HG03432 (cell line): ENCODE data around the gene CLASP1.
"Not testable (repeated sequence)": the region's sequence is repeated elsewhere in the genome, so short reads cannot be mapped to it uniquely, and the experiment has no call there.

Experiments used
- ATAC-seq: cut with Tn5 transposase; IDR thresholded peaks from one replicate; pipeline ENCODE4 v1.9.1; 2021; ENCODE audit warnings: mild to moderate bottlenecking, moderate library complexity; ENCODE audit not compliant: unreplicated experiment

The CLASP1 gene

DNA sequence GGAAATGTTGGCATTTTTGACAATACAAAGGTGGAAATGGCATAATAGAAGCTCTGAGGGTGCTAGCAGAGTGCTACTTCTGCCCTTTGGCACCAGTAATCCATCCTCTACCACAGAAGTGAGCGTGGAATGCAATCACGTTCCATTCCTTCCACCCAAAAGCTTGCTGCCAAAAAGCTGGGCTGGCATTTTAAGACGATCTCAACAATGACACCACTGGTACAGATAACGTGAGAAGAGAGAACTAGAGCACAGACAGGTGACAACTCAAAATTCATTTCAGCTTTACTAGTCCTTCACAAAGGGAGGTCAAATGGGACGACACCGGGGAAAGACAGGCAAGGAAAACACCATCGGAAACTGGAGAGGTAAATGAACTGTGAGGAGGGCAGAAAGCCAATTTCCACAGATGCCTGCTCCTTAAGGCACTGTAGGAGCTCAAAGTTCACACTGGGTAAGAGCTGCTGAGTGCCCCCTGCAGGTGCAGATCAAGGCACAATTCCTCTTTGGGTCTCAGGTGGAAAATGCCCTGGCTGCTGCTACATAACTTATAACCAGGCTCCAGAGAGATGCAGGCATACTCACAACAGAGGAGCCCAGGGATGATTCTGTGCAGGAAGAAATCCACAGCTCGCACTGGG, 169.3 kb downstream of the CLASP1 start:
- no peak for ATAC-seq

DNA sequence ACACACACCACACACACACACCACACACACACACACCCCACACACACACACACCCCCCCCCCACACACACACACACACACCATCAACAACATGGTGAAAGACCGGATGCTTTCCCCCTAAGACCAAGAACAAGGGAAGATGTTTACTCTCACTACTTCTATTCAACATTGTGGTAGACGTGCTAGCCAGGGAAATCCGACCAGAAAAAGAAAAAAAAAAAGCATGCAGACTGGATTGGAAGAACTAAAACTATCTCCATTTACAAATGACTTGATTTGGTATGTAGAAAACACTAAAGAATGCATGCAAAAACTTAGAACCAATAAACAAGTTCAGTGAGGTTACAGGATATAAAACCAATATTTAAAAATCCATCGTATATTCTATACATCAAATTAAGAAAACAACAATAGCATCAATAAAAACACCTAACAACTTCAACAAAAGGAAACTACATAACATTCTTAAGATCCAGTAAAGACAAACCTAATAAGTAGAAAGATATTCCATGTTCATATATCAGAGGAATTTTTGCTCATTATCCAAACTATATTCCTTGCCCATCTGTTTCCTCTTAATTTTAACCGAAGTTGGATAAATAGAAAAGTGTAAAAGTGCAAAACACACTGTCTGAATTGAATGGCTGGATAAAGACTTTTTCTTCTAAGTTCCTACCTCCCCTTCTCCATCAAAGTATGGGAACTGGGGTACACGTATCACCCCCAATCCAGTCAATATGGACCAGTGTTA, 170.1 kb downstream of the CLASP1 start:
- no peak for ATAC-seq

DNA sequence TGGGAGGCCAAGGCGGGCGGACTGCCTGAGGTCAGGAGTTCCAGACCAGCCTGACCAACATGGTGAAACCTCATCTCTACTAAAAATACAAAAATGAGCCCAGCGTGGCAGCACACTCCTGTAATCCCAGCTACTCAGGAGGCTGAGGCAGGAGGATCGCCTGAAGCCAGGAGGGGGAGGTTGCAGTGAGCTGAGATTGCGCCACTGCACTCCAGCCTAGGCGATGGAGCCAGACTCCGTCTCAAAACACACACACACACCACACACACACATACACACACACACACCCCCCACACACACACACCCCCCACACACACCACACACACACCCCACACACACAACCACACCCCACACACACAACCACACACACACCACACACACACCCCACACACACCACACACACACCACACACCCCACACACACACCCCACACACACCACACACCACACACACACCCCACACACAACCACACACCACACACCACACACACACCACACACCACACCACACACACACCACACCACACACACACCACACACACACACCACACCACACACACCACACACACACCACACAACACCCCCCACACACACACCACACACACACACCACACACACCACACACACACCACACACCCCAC, 170.8 kb downstream of the CLASP1 start:
- ATAC-seq, result not testable (repeated sequence)

DNA sequence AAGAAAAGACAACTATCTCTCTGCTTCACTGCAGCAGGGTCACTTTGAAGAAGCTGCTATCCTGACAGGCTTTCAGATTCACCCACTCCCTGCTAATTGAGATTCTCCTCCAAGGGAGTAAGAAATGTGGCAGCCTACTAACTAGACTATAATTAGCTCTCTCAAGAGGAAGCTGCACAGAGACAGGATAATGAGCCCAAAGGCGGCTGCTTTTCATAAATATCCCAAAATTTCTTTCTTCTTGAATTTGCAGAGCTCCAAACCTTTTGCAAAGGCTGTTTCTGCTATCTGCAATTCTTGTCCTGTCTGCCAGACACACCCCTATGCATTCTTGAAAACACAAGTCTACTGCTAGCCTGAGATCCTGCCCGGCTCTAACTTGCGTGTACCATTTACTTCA, 172.6 kb downstream of the CLASP1 start:
- ATAC-seq, result no peak

GRCh38 chr2:121475811-121476571, 173.3 kb downstream of the CLASP1 start:
- ATAC-seq, result no peak

DNA sequence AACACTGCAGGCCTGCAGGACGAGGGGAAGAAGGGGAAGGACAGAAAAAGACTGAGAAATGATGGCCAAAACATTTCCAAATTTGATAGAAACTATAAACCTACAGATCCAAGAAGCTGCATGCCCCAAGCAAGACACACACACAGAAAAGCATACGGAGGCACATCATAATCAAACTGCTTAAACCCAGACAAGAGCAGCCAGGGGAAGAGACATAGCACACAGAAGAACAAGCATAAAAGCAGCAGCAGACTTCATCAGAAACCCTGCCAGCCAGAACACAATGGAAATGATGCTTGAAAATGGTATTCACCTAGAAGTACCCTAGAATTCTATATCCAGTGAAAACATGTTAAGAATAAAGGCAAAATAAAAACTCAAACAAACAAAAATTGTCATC, 175.8 kb downstream of the CLASP1 start:
- no peak for ATAC-seq

- ATAC-seq, result no peak
These were observed 176.7 kb downstream of the CLASP1 start for GRCh38 chr2:121472470-121472993.

DNA sequence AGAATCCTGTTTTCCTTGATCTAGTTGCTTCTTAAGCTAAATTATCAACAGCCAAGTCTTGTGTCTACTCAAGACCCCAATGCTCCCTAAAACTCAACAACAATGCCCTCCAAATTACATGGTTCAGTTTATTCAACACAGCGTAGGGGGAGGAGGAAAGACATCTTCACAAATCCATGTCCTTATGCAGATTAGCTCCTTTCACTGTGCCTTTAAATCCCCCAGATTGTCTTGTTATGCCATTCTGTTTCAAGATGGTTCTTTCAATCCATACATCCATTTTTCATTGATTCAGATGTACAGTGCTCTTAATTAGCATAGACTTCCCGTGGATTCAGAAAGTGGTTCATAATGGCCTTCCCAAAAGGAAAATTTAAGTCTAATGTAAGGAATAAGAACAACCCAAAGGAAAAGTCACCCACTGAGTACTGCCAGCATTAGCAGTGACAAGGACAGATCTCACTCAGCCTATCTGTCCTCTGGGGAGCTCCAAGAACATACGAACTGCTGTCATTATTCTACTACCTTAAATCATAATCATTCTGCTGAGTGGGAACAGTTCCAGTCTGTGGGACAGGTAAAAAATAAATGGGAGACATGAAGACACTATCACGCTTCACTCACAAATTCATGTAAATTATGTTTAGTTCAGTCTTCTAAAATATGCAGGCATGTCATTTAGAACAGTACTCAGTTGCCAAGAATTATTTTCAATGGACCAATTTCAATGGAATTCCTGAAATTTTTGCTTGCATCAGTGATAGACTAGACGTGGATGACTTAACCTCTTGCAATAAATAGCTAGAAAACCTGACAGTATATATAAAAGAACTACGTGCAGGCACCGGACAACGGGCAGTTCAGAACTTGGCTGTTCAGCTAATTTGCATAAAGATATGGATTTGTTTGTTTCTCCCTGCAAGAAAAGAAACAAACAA, 177.5 kb downstream of the CLASP1 start:
- no peak for ATAC-seq

DNA sequence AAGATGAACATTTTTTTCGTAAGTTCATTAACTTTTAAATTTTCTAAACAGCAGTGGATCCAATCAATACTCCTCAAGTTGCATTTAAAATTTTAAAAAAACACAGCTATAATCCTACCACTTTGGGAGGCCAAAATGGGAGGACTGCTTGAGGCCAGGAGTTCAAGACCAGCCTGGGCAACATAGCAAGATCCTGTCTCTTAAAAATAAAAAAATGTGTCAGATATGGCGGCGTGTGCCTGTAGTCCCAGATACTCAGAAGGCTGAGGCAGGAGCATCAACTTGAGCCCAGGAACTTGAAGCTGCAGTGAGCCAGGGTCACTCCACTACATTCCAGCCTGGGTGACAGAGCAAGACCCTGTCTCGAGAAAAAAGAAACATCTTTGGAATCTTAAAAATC, 178.3 kb downstream of the CLASP1 start:
- ATAC-seq, result no peak

- no peak for ATAC-seq
These were observed 179.9 kb downstream of the CLASP1 start for GRCh38 chr2:121469356-121469755.

- ATAC-seq, result no peak
These were observed 180.3 kb downstream of the CLASP1 start for GRCh38 chr2:121468936-121469335.

GRCh38 chr2:121459291-121459690, 190.0 kb downstream of the CLASP1 start:
- ATAC-seq, result no peak

GRCh38 chr2:121456325-121456724, 192.9 kb downstream of the CLASP1 start:
- ATAC-seq, result no peak

DNA sequence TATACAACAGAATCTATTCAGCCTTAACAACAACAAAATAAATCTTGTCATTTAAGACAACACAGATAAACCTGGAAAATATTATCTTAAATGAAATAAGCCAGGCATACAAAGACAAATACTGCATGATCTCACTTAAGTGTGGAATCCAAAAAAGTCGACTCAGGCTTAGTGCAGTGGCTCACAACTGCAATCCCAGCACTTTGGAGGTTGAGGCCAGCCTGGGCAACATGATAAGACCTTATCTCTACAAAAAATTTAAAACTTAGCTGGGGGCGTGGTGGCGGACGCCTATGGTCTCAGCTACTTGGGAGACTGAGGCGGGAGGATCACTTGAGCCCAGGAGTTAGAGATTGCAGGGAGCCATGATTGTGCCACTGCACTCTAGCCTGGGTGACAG, 193.8 kb downstream of the CLASP1 start:
- no peak for ATAC-seq

GRCh38 chr2:121454549-121455090, 194.6 kb downstream of the CLASP1 start:
- ATAC-seq, result no peak

GRCh38 chr2:121451398-121451797, 197.9 kb downstream of the CLASP1 start:
- ATAC-seq, result no peak

DNA sequence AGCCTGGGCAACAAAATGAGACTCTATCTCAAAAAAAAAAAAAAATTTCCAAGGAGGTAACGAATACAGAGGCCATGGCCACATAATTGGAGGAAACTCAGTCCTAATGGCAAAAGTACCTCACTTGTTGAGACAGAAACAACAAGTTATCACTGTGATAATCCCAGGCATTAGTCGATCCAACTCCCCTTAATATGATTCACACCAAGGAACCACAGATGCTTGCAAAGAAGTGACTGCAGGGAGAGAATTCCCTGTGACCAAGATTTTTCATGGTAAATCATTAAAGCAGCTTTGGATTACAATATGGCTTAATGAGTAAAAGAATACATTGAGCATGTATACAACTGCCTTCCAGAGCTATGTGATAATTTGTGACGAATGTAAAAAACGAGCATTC, 199.0 kb downstream of the CLASP1 start:
- ATAC-seq, result no peak

GRCh38 chr2:121446647-121447241, 202.5 kb downstream of the CLASP1 start:
- ATAC-seq, result no peak

GRCh38 chr2:121442889-121443288, 206.4 kb downstream of the CLASP1 start:
- no peak for ATAC-seq
